Neural cell (in vitro differentiated cells): ENCODE results near the gene NHS. TPM values are rescaled to one million over a fixed set of nuclear protein-coding genes. Genes with fewer than 3 reads are reported as not detected.

Experiments used
- H2AFZ ChIP-seq: fragments of 200-600, 300-800 bp; sonication (generic), shearing (Covaris generic); 2 replicates; pipeline ENCODE4 v1.6.0; 2014; ENCODE audit warnings: low read depth, mild to moderate bottlenecking, antibody characterized with exemption, low read length, moderate library complexity
- H3F3A ChIP-seq: fragments of 200-600 bp; shearing (Covaris generic); 2 replicates; pipeline ENCODE4 v1.6.1; 2016; ENCODE audit warnings: mild to moderate bottlenecking, moderate library complexity, mixed read lengths, antibody characterized with exemption, low read length; ENCODE audit not compliant: insufficient read depth, poor library complexity, severe bottlenecking
- H3K27ac ChIP-seq: fragments of 200-600, 300-800 bp; sonication (generic), shearing (Covaris generic); 2 replicates; pipeline ENCODE4 v1.5.1; 2014; ENCODE audit warnings: mild to moderate bottlenecking, low read length, moderate library complexity
- H3K27me3 ChIP-seq: fragments of 300-800, 200-600 bp; sonication (generic), shearing (Covaris generic); 2 replicates; pipeline ENCODE4 v1.6.0; 2014; ENCODE audit warnings: mild to moderate bottlenecking, low read depth, low read length, moderate library complexity; ENCODE audit not compliant: insufficient read depth
- H3K36me3 ChIP-seq: fragments of 300-800, 200-600 bp; sonication (generic), shearing (Covaris generic); 2 replicates; pipeline ENCODE4 v1.5.1; 2014; ENCODE audit warnings: mild to moderate bottlenecking, antibody characterized with exemption, low read length, moderate library complexity; ENCODE audit not compliant: insufficient read depth
- H3K4me2 ChIP-seq: fragments of 300-800, 200-600 bp; sonication (generic), shearing (Covaris generic); 2 replicates; pipeline ENCODE4 v1.6.0; 2014; ENCODE audit warnings: mild to moderate bottlenecking, low read length
- H3K4me3 ChIP-seq: fragments of 300-800, 200-600 bp; sonication (generic), shearing (Covaris generic); 2 replicates; pipeline ENCODE4 v1.5.1; 2014; ENCODE audit warnings: mild to moderate bottlenecking, low read length, moderate library complexity
- H3K79me2 ChIP-seq: fragments of 200-600 bp; shearing (Covaris generic); replicated peaks from 2 replicates; pipeline ENCODE4 v1.6.0; 2014; ENCODE audit warnings: mild to moderate bottlenecking, low read length, moderate library complexity; ENCODE audit not compliant: insufficient read depth
- H3K9ac ChIP-seq: fragments of 300-800, 200-600 bp; sonication (generic), shearing (Covaris generic); 2 replicates; pipeline ENCODE4 v1.6.1; 2016; ENCODE audit warnings: mild to moderate bottlenecking, low read length, mixed read lengths
- H3K9me2 ChIP-seq: fragments of 200-600 bp; shearing (Covaris generic); 2 replicates; pipeline ENCODE4 v1.6.1; 2016; ENCODE audit warnings: mild to moderate bottlenecking, low read length, mixed read lengths; ENCODE audit not compliant: insufficient read depth
- H3K9me3 ChIP-seq: fragments of 200-600, 300-800 bp; sonication (generic), shearing (Covaris generic); 2 replicates; pipeline ENCODE4 v1.6.1; 2016; ENCODE audit warnings: mild to moderate bottlenecking, mixed run types, low read length, moderate library complexity, mixed read lengths
- H4K20me1 ChIP-seq: fragments of 200-600 bp; shearing (Covaris generic); 2 replicates; pipeline ENCODE4 v1.6.1; 2016; ENCODE audit warnings: mild to moderate bottlenecking, mixed run types; ENCODE audit not compliant: insufficient read depth
- EP300 ChIP-seq: fragments of 450-650 bp; conservative IDR thresholded peaks from 2 replicates; pipeline ENCODE4 v1.6.1; 2014; ENCODE audit warnings: antibody characterized with exemption, mild to moderate bottlenecking, moderate library complexity; ENCODE audit not compliant: poor library complexity, severe bottlenecking
- EZH2 ChIP-seq: fragments of 200-600, 300-800 bp; shearing (Covaris generic), sonication (generic); IDR thresholded peaks from 2 replicates; pipeline ENCODE4 v1.6.1; 2014; ENCODE audit warnings: antibody characterized with exemption, low read length, borderline replicate concordance, mild to moderate bottlenecking; ENCODE audit not compliant: insufficient read depth, poor library complexity, severe bottlenecking
- POLR2AphosphoS5 ChIP-seq: IDR thresholded peaks from 2 replicates; pipeline ENCODE4 v1.6.1; 2012
- RAD21 ChIP-seq: fragments of 450-650 bp; conservative IDR thresholded peaks from 2 replicates; pipeline ENCODE4 v1.6.1; 2014; ENCODE audit warnings: antibody characterized with exemption, mild to moderate bottlenecking, moderate library complexity
- SMC3 ChIP-seq: fragments of 450-650 bp; conservative IDR thresholded peaks from 2 replicates; pipeline ENCODE4 v1.6.1; 2014; ENCODE audit warnings: antibody characterized with exemption, mild to moderate bottlenecking, moderate library complexity; ENCODE audit not compliant: poor library complexity
- TAF1 ChIP-seq: IDR thresholded peaks from 2 replicates; pipeline ENCODE4 v1.6.1; 2012; ENCODE audit warnings: low read depth
- polyA plus RNA-seq: library from polyadenylated mRNA; depleted of rRNA; stranded (reverse); fragments of >200 nt; gene quantifications from 2 replicates; pipeline ENCODE4 v1.2.3, GENCODE V29; 2014
- TF ChIP-seq, protein P1 (sequence below): IDR thresholded peaks from 2 replicates; pipeline ENCODE4 v1.6.1; 2012; ENCODE audit warnings: borderline replicate concordance
- TF ChIP-seq, protein P2 (sequence below): fragments of 450-650 bp; IDR thresholded peaks from 2 replicates; pipeline ENCODE4 v1.5.1; 2014; ENCODE audit warnings: antibody characterized with exemption, mild to moderate bottlenecking, moderate library complexity; ENCODE audit not compliant: poor library complexity, severe bottlenecking

NHS gene
- polyA plus RNA-seq, 1 donor from 2014 or later: 1.9 TPM

DNA sequence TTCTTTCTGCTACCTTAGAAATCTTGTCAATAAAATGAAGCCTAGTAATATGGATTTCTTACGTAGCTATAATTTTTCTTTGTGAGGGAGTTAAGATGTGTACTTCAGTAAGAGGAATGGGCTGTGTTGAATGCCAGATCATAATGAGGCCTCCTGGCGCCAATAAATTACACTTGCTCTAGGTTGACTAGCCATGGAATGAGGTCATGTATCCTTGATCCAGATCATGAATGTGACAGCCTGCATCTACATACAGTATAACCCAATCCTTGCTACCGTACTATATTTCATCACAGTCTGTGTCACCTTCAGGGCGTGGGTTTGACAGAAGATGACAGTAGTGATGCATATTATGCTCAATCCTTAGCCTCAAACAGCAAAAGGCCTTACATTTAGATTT, 36.2 kb downstream of the NHS start:
- Histone ChIP-seq H3K9me2 (no peaks in the 10 kb centered on the region), H3K79me2 (no peaks in the 10 kb centered on the region), H2AFZ (no peak overlapping the region), H3K4me2 (no peak overlapping the region), H3K27ac (no peak overlapping the region), H3K9me3 (no peaks in the 10 kb centered on the region), H3K36me3 (no peaks in the 10 kb centered on the region), H3K27me3 (no peaks in the 10 kb centered on the region), H3K9ac (no peak overlapping the region), H3F3A (no peaks in the 10 kb centered on the region), H3K4me3 (no peak overlapping the region), H4K20me1 (no peaks in the 10 kb centered on the region)
- peak; percentile 14 for TF ChIP-seq EP300
- no peak for TF ChIP-seq SMC3

DNA sequence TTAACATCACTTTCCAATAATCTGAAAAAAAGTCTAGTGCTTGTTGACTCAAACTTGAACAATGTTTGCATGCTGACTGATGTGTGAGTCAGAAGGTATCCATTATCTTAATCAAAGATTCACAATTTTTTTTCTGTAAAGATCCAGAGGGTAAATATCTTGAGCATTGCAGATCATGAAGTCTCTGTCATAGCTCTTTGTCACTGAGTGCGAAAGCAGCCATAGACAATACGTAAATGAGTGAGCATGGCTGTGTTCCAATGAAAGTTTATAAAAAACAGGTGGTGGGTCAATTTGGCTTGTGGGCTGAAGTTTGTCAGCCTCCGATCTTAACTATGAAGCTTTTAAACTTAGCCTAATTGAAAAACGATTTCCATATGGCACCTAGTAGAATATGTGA, 37.7 kb downstream of the NHS start:
- H3K9me2 ChIP-seq: no peaks in the 10 kb centered on the region
- H3K9ac ChIP-seq: no peak overlapping the region
- no peaks in the 10 kb centered on the region for H3K79me2 ChIP-seq
- H2AFZ ChIP-seq: no peak overlapping the region
- H3K4me2 ChIP-seq: no peak overlapping the region
- H3K36me3 ChIP-seq: no peaks in the 10 kb centered on the region
- H3K27ac ChIP-seq: no peak overlapping the region
- H3F3A ChIP-seq: no peaks in the 10 kb centered on the region
- no peaks in the 10 kb centered on the region for H4K20me1 ChIP-seq
- TF ChIP-seq, protein P1, sequence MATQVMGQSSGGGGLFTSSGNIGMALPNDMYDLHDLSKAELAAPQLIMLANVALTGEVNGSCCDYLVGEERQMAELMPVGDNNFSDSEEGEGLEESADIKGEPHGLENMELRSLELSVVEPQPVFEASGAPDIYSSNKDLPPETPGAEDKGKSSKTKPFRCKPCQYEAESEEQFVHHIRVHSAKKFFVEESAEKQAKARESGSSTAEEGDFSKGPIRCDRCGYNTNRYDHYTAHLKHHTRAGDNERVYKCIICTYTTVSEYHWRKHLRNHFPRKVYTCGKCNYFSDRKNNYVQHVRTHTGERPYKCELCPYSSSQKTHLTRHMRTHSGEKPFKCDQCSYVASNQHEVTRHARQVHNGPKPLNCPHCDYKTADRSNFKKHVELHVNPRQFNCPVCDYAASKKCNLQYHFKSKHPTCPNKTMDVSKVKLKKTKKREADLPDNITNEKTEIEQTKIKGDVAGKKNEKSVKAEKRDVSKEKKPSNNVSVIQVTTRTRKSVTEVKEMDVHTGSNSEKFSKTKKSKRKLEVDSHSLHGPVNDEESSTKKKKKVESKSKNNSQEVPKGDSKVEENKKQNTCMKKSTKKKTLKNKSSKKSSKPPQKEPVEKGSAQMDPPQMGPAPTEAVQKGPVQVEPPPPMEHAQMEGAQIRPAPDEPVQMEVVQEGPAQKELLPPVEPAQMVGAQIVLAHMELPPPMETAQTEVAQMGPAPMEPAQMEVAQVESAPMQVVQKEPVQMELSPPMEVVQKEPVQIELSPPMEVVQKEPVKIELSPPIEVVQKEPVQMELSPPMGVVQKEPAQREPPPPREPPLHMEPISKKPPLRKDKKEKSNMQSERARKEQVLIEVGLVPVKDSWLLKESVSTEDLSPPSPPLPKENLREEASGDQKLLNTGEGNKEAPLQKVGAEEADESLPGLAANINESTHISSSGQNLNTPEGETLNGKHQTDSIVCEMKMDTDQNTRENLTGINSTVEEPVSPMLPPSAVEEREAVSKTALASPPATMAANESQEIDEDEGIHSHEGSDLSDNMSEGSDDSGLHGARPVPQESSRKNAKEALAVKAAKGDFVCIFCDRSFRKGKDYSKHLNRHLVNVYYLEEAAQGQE: no peak
- TF ChIP-seq EZH2 (no peak), RAD21 (no peak), TAF1 (no peak)
- TF ChIP-seq, protein P2, sequence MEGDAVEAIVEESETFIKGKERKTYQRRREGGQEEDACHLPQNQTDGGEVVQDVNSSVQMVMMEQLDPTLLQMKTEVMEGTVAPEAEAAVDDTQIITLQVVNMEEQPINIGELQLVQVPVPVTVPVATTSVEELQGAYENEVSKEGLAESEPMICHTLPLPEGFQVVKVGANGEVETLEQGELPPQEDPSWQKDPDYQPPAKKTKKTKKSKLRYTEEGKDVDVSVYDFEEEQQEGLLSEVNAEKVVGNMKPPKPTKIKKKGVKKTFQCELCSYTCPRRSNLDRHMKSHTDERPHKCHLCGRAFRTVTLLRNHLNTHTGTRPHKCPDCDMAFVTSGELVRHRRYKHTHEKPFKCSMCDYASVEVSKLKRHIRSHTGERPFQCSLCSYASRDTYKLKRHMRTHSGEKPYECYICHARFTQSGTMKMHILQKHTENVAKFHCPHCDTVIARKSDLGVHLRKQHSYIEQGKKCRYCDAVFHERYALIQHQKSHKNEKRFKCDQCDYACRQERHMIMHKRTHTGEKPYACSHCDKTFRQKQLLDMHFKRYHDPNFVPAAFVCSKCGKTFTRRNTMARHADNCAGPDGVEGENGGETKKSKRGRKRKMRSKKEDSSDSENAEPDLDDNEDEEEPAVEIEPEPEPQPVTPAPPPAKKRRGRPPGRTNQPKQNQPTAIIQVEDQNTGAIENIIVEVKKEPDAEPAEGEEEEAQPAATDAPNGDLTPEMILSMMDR: no peak
- no peak overlapping the region for H3K4me3 ChIP-seq
- no peaks in the 10 kb centered on the region for H3K27me3 ChIP-seq
- no peaks in the 10 kb centered on the region for H3K9me3 ChIP-seq

DNA sequence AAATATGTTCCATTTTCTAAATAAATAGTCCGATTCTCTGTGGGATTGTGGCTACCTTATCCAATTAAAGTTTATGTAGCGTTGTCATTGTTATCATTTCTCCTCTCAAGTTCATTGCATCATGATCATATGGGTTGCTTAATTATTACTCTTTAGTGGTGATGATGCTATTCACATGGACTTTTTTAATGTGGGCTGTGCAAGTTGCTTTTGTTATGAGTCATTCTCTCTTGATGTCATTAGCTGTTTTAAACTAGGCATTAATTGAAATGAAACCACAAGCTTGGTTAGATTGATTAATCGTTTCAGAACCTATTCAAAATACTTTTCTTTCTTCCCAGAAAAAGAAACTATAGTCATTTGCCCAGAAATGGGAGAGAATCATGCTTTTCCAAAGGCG, 38.2 kb downstream of the NHS start:
- Histone ChIP-seq H3K9me2 (no peaks in the 10 kb centered on the region), H4K20me1 (no peaks in the 10 kb centered on the region), H3K4me3 (no peak overlapping the region), H3K27me3 (no peaks in the 10 kb centered on the region), H3K36me3 (no peaks in the 10 kb centered on the region), H3K4me2 (no peak overlapping the region), H3F3A (no peaks in the 10 kb centered on the region), H3K27ac (no peak overlapping the region), H2AFZ (no peak overlapping the region), H3K9me3 (no peaks in the 10 kb centered on the region), H3K79me2 (no peaks in the 10 kb centered on the region), H3K9ac (no peak overlapping the region)
- TF ChIP-seq, protein P2: no peak
- TF ChIP-seq, protein P1: no peak
- no peak for TF ChIP-seq SMC3
- TF ChIP-seq EZH2: no peak
- no peak for TF ChIP-seq EP300
- no peak for TF ChIP-seq RAD21
- no peak for TF ChIP-seq POLR2AphosphoS5
